ENCODE measurements around the gene LRRTM4. TPM values are rescaled to one million over a fixed set of nuclear protein-coding genes. Genes with fewer than 3 reads are reported as not detected.

LRRTM4 gene
- total RNA-seq, 1 experiment from 2014 or later, result 0.23 TPM

- Histone ChIP-seq H3K9me3 (ENCODE audit: control insufficient read depth, insufficient read depth, low read depth, low read length) (no peaks in the 10 kb centered on the region), H3K36me3 (ENCODE audit: control insufficient read depth, insufficient read depth, low read length) (no peaks in the 10 kb centered on the region), H3K27ac (ENCODE audit: low read length) (no peak overlapping the region), H3K27me3 (ENCODE audit: control insufficient read depth, insufficient read depth, low read length) (no peaks in the 10 kb centered on the region), H3K4me3 (ENCODE audit: low read depth in 2 of 2, low read length in 2 of 2) (no peak overlapping the region), H3K4me1 (ENCODE audit: control insufficient read depth, insufficient read depth, low read length) (no peaks in the 10 kb centered on the region)
- ChIA-PET POLR2A (no interaction called here), CTCF (no interaction called here)
- in situ Hi-C loops (cut with HindIII; ENCODE audit: low pct_unique_long_range_greater_than_20kb, low sequenced_read_pairs) (no loop called here), intact Hi-C loops (cut with micrococcal nuclease; ENCODE audit: unreplicated experiment) (no loop called here)
- TF ChIP-seq REST (IDR thresholded peaks at IDR 0.05; ENCODE audit: insufficient read depth in 1 of 2, low read depth in 2 of 2, low read length in 1 of 2), result no peak
- no TSS peak for BruUV-seq (replicated peaks)
- DNase-seq (ENCODE audit: low read depth, low spot score) (no peak), ATAC-seq (no peak)
These were observed 314.8 kb downstream of the LRRTM4 start for GRCh38 chr2:77207331-77207730.

- Histone ChIP-seq H3K4me3 (ENCODE audit: low read depth in 2 of 2, low read length in 2 of 2) (no peak overlapping the region), H3K4me1 (ENCODE audit: control insufficient read depth, insufficient read depth, low read length) (no peaks in the 10 kb centered on the region), H3K27me3 (ENCODE audit: control insufficient read depth, insufficient read depth, low read length) (no peaks in the 10 kb centered on the region), H3K9me3 (ENCODE audit: control insufficient read depth, insufficient read depth, low read depth, low read length) (no peaks in the 10 kb centered on the region), H3K36me3 (ENCODE audit: control insufficient read depth, insufficient read depth, low read length) (no peaks in the 10 kb centered on the region), H3K27ac (ENCODE audit: low read length) (no peak overlapping the region)
- intact Hi-C loops (cut with micrococcal nuclease; ENCODE audit: unreplicated experiment), result no loop called here
- POLR2A ChIA-PET, result no interaction called here
- DNase-seq (ENCODE audit: low read depth, low spot score), result no peak
- CTCF ChIA-PET, result no interaction called here
- in situ Hi-C loops (cut with HindIII; ENCODE audit: low pct_unique_long_range_greater_than_20kb, low sequenced_read_pairs), result no loop called here
- no peak for TF ChIP-seq POLR2AphosphoS5 (IDR thresholded peaks at IDR 0.05; ENCODE audit: low read depth, low read length)
- no peak for TF ChIP-seq TCF7L2 (IDR thresholded peaks at IDR 0.05; ENCODE audit: low read depth, low read length)
- TF ChIP-seq CTCF (IDR thresholded peaks at IDR 0.05), result no peak
- no peak for TF ChIP-seq SIN3A (IDR thresholded peaks at IDR 0.05; ENCODE audit: borderline replicate concordance, insufficient read depth, low read depth, low read length)
- no peak for TF ChIP-seq REST (IDR thresholded peaks at IDR 0.05; ENCODE audit: insufficient read depth in 1 of 2, low read depth in 2 of 2, low read length in 1 of 2)
- BruUV-seq (replicated peaks), result no TSS peak
- ATAC-seq, result no peak
These were observed 320.4 kb downstream of the LRRTM4 start for GRCh38 chr2:77201755-77202154.
